HEK293 (cell line): ENCODE results near the gene QSOX1.

Experiments
- BCL11A ChIP-seq: fragments of 450-650 bp; formaldehyde crosslinking; IDR thresholded peaks from 2 replicates; pipeline ENCODE4 v1.5.1; 2016; ENCODE audit warnings: low read depth, missing biosample characterization, missing genetic modification characterization
- ELK4 ChIP-seq: IDR thresholded peaks from 2 replicates; pipeline ENCODE4 v1.6.1; 2011; ENCODE audit warnings: mild to moderate bottlenecking, low read depth, low read length, borderline replicate concordance
- KLF1 ChIP-seq: fragments of 450-650 bp; formaldehyde crosslinking; IDR thresholded peaks from 2 replicates; pipeline ENCODE4 v1.5.1; 2016; ENCODE audit warnings: missing biosample characterization, missing genetic modification characterization
- YY1 ChIP-seq: fragments of 450-650 bp; formaldehyde crosslinking; IDR thresholded peaks from 2 replicates; pipeline ENCODE4 v1.5.1; 2018; ENCODE audit warnings: missing biosample characterization, missing genetic modification characterization
- ZBTB10 ChIP-seq: fragments of 450-650 bp; formaldehyde crosslinking; IDR thresholded peaks from 2 replicates; pipeline ENCODE4 v1.5.1; 2016; ENCODE audit warnings: missing biosample characterization, missing genetic modification characterization
- ZBTB6 ChIP-seq: fragments of 450-650 bp; formaldehyde crosslinking; IDR thresholded peaks from 2 replicates; pipeline ENCODE4 v1.5.1; 2017; ENCODE audit warnings: missing biosample characterization, missing genetic modification characterization
- ZNF184 ChIP-seq: fragments of 450-650 bp; IDR thresholded peaks from 2 replicates; pipeline ENCODE4 v1.5.1; 2018; ENCODE audit warnings: missing biosample characterization, mild to moderate bottlenecking, missing genetic modification characterization
- ZNF391 ChIP-seq: fragments of 450-650 bp; formaldehyde crosslinking; IDR thresholded peaks from 2 replicates; pipeline ENCODE4 v1.5.1; 2016; ENCODE audit warnings: low read depth, missing biosample characterization, missing genetic modification characterization, borderline replicate concordance
- ZNF48 ChIP-seq: fragments of 450-650 bp; formaldehyde crosslinking; IDR thresholded peaks from 2 replicates; pipeline ENCODE4 v1.5.1; 2016; ENCODE audit warnings: missing biosample characterization, missing genetic modification characterization
- ZNF555 ChIP-seq: fragments of 450-650 bp; formaldehyde crosslinking; conservative IDR thresholded peaks from 2 replicates; pipeline ENCODE4 v1.5.1; 2017; ENCODE audit warnings: missing biosample characterization, mild to moderate bottlenecking, missing genetic modification characterization, inconsistent platforms
- ZNF629 ChIP-seq: fragments of 450-650 bp; formaldehyde crosslinking; IDR thresholded peaks from 2 replicates; pipeline ENCODE4 v1.5.1; 2017; ENCODE audit warnings: missing biosample characterization, missing genetic modification characterization
- ZNF792 ChIP-seq: fragments of 450-650 bp; formaldehyde crosslinking; IDR thresholded peaks from 2 replicates; pipeline ENCODE4 v1.5.1; 2016; ENCODE audit warnings: missing biosample characterization, missing genetic modification characterization
- TF ChIP-seq, protein P1 (sequence below): fragments of 450-650 bp; formaldehyde crosslinking; IDR thresholded peaks from 2 replicates; pipeline ENCODE4 v1.5.1; 2016; ENCODE audit warnings: missing biosample characterization, missing genetic modification characterization

DNA sequence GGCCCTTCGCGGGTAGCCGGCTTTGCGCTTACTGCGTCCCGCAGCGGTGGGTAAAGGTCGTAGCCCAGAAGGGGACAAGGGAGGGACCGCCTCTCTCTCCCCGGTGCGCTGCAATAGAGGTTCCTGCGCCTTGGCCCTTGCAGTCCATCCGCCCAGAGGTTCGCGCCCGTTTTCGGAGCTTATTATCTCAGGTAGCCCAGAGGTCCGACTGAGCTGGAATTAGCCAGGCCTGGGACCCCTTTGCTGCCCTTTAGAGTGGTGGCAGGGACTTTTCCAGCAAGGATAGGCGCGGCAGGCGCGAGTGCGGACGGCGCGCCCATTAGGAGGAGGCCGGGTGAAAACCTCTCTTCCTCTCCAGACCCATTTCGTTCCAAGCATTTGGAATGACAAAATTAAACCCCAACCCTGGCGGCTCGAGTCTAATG, 80.4 kb downstream of the QSOX1 start:
- TF ChIP-seq, protein P1, sequence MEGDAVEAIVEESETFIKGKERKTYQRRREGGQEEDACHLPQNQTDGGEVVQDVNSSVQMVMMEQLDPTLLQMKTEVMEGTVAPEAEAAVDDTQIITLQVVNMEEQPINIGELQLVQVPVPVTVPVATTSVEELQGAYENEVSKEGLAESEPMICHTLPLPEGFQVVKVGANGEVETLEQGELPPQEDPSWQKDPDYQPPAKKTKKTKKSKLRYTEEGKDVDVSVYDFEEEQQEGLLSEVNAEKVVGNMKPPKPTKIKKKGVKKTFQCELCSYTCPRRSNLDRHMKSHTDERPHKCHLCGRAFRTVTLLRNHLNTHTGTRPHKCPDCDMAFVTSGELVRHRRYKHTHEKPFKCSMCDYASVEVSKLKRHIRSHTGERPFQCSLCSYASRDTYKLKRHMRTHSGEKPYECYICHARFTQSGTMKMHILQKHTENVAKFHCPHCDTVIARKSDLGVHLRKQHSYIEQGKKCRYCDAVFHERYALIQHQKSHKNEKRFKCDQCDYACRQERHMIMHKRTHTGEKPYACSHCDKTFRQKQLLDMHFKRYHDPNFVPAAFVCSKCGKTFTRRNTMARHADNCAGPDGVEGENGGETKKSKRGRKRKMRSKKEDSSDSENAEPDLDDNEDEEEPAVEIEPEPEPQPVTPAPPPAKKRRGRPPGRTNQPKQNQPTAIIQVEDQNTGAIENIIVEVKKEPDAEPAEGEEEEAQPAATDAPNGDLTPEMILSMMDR (tag by site-specific recombination) = no peak
- no peak for TF ChIP-seq ZNF48
- TF ChIP-seq KLF1 (tag by site-specific recombination) = no peak
- no peak for TF ChIP-seq ELK4
- TF ChIP-seq YY1 (tag by site-specific recombination) = no peak
- TF ChIP-seq ZNF555 (tag by site-specific recombination) = no peak
- no peak for TF ChIP-seq ZBTB6 (tag by site-specific recombination)
- TF ChIP-seq ZNF792 (tag by site-specific recombination) = no peak
- TF ChIP-seq ZNF184 = no peak
- no peak for TF ChIP-seq ZNF391 (tag by site-specific recombination)
- no peak for TF ChIP-seq BCL11A (tag by site-specific recombination)
- TF ChIP-seq ZBTB10 (tag by site-specific recombination) = no peak
- TF ChIP-seq ZNF629 (tag by site-specific recombination) = no peak
